HEK293 (cell line): ENCODE data around the gene CUEDC1.

Experiments used
- CTCF ChIA-PET: fragments of 350-600 bp; formaldehyde crosslinking; extraction: SDS; loops from one replicate; lab custom pipeline; 2021; ENCODE audit warnings: antibody characterized with exemption; lab: Yijun Ruan, JAX
- POLR2A ChIA-PET: fragments of 300-600 bp; formaldehyde crosslinking; extraction: SDS; loops from one replicate; lab custom pipeline; 2020; ENCODE audit warnings: antibody characterized with exemption, inconsistent platforms; lab: Yijun Ruan, JAX
- H3K27ac ChIP-seq: fragments of 200-500 bp; sonication (Bioruptor generic); 2 replicates; pipeline ENCODE4 v1.5.1; 2014; ENCODE audit warnings: low read depth, low read length, control low read depth, inconsistent platforms; ENCODE audit errors: extremely low read depth
- H3K36me3 ChIP-seq, 2 experiments: fragments of 200-500 bp in 1 of 2; sonication (Bioruptor generic) in 1 of 2; 1 replicate in 1 of 2; 2 replicates in 1 of 2; pipeline ENCODE4 v1.5.1; 2014 to 2017; ENCODE audit warnings: inconsistent platforms in 2 of 2, low read length in 2 of 2; ENCODE audit not compliant: control insufficient read depth in 2 of 2, insufficient read depth in 1 of 2
- H3K4me1 ChIP-seq: fragments of 200-500 bp; sonication (Bioruptor generic); 2 replicates; pipeline ENCODE4 v1.5.1; 2014; ENCODE audit warnings: mild to moderate bottlenecking, low read length, inconsistent platforms; ENCODE audit not compliant: control insufficient read depth, insufficient read depth
- H3K4me3 ChIP-seq: 2 replicates; pipeline ENCODE4 v1.5.1; 2011; ENCODE audit warnings: low read depth, mild to moderate bottlenecking, control low read depth, low read length, moderate library complexity
- H3K9me3 ChIP-seq: fragments of 200-500 bp; sonication (Bioruptor generic); 2 replicates; pipeline ENCODE4 v1.5.1; 2014; ENCODE audit warnings: low read depth, low read length, inconsistent platforms; ENCODE audit not compliant: control insufficient read depth, insufficient read depth
- MYNN ChIP-seq: fragments of 450-650 bp; formaldehyde crosslinking; IDR thresholded peaks from 2 replicates; pipeline ENCODE4 v1.5.1; 2016; ENCODE audit warnings: missing biosample characterization, missing genetic modification characterization, borderline replicate concordance
- PATZ1 ChIP-seq: fragments of 450-650 bp; formaldehyde crosslinking; IDR thresholded peaks from 2 replicates; pipeline ENCODE4 v1.5.1; 2016; ENCODE audit warnings: missing biosample characterization, missing genetic modification characterization
- ZBTB11 ChIP-seq: fragments of 450-650 bp; formaldehyde crosslinking; conservative IDR thresholded peaks from 2 replicates; pipeline ENCODE4 v1.5.1; 2016; ENCODE audit warnings: low read depth, missing biosample characterization, missing genetic modification characterization
- ZBTB17 ChIP-seq: fragments of 450-650 bp; formaldehyde crosslinking; IDR thresholded peaks from 2 replicates; pipeline ENCODE4 v1.5.1; 2016; ENCODE audit warnings: missing biosample characterization, missing genetic modification characterization
- ZBTB44 ChIP-seq: fragments of 450-650 bp; IDR thresholded peaks from 2 replicates; pipeline ENCODE4 v1.5.1; 2018; ENCODE audit warnings: missing biosample characterization, mild to moderate bottlenecking, missing genetic modification characterization
- ZBTB48 ChIP-seq: fragments of 450-650 bp; formaldehyde crosslinking; IDR thresholded peaks from 2 replicates; pipeline ENCODE4 v1.5.1; 2016; ENCODE audit warnings: missing biosample characterization, missing genetic modification characterization
- ZBTB8A ChIP-seq: fragments of 450-650 bp; formaldehyde crosslinking; IDR thresholded peaks from 2 replicates; pipeline ENCODE4 v1.5.1; 2016; ENCODE audit warnings: missing biosample characterization, missing genetic modification characterization
- ZFP37 ChIP-seq: fragments of 450-650 bp; formaldehyde crosslinking; IDR thresholded peaks from 2 replicates; pipeline ENCODE4 v1.5.1; 2016; ENCODE audit warnings: missing biosample characterization, missing genetic modification characterization
- ZIC2 ChIP-seq: fragments of 450-650 bp; formaldehyde crosslinking; IDR thresholded peaks from 2 replicates; pipeline ENCODE4 v1.5.1; 2016; ENCODE audit warnings: missing biosample characterization, missing genetic modification characterization
- ZNF10 ChIP-seq: fragments of 450-650 bp; formaldehyde crosslinking; IDR thresholded peaks from 2 replicates; pipeline ENCODE4 v1.5.1; 2017; ENCODE audit warnings: missing biosample characterization, missing genetic modification characterization
- ZNF146 ChIP-seq: fragments of 450-650 bp; formaldehyde crosslinking; IDR thresholded peaks from 2 replicates; pipeline ENCODE4 v1.5.1; 2016; ENCODE audit warnings: missing biosample characterization, missing genetic modification characterization
- ZNF19 ChIP-seq: fragments of 450-650 bp; formaldehyde crosslinking; IDR thresholded peaks from 2 replicates; pipeline ENCODE4; 2016; ENCODE audit warnings: missing biosample characterization, missing genetic modification characterization, low read depth
- ZNF510 ChIP-seq: fragments of 450-650 bp; formaldehyde crosslinking; IDR thresholded peaks from 2 replicates; pipeline ENCODE4 v1.5.1; 2018; ENCODE audit warnings: mild to moderate bottlenecking, missing genetic modification characterization, missing biosample characterization; ENCODE audit not compliant: insufficient replicate concordance
- ZNF530 ChIP-seq: fragments of 450-650 bp; formaldehyde crosslinking; IDR thresholded peaks from 2 replicates; pipeline ENCODE4 v1.5.1; 2016; ENCODE audit warnings: low read depth, missing biosample characterization, missing genetic modification characterization
- ZNF549 ChIP-seq: fragments of 450-650 bp; IDR thresholded peaks from 2 replicates; pipeline ENCODE4 v1.5.1; 2018; ENCODE audit warnings: missing biosample characterization, missing genetic modification characterization, mild to moderate bottlenecking, inconsistent platforms, moderate library complexity
- ZNF621 ChIP-seq: fragments of 450-650 bp; formaldehyde crosslinking; IDR thresholded peaks from 2 replicates; pipeline ENCODE4 v1.5.1; 2017; ENCODE audit warnings: missing biosample characterization, missing genetic modification characterization
- ZNF768 ChIP-seq: fragments of 450-650 bp; formaldehyde crosslinking; IDR thresholded peaks from 2 replicates; pipeline ENCODE4 v1.5.1; 2018; ENCODE audit warnings: missing biosample characterization, mild to moderate bottlenecking, missing genetic modification characterization

CUEDC1 gene

GRCh38 chr17:57931488-57932137, 23.6 kb downstream of the CUEDC1 start:
- ChIA-PET CTCF (interaction anchor here (0.6 to 1.1 kb wide), 4 partner anchors 16 to 718 kb away, joined by 3 to 4 read pairs (median 3); no protein-coding TSS in a partner anchor), POLR2A (interaction anchor here (1.2 kb wide), 2 partner anchors 23 to 82 kb away, joined by 3 to 4 read pairs; partner anchors contain the start of gene MRPS23)

GRCh38 chr17:57930239-57930638, 25.0 kb downstream of the CUEDC1 start:
- TF ChIP-seq ZBTB17 (tag by site-specific recombination) (0 out of 2 replicates have a peak, but pooled peaks have one; percentile 31), ZNF146 (tag by site-specific recombination) (no peak), PATZ1 (tag by site-specific recombination) (no peak)
- Histone ChIP-seq H3K4me1 (peaks cover 24% of the 10 kb centered on the region), H3K36me3 (no peaks in the 10 kb centered on the region), H3K4me3 (no peak overlapping the region), H3K9me3 (no peaks in the 10 kb centered on the region), H3K27ac (no peak overlapping the region)
- CTCF ChIA-PET, result interaction anchor here (0.6 to 0.9 kb wide), 3 partner anchors 17 to 22 kb away, joined by 3 to 4 read pairs (median 3); no protein-coding TSS in a partner anchor
- POLR2A ChIA-PET, result interaction anchor here (1.2 kb wide), 2 partner anchors 22 to 80 kb away, joined by 3 to 4 read pairs; partner anchors contain the start of gene MRPS23

More at GRCh38 chr17:57931488-57932137, 23.6 kb downstream of the CUEDC1 start:
- Histone ChIP-seq H3K27ac (no peak overlapping the region), H3K9me3 (no peaks in the 10 kb centered on the region), H3K4me1 (peaks cover 27% of the 10 kb centered on the region), H3K36me3 (no peaks in the 10 kb centered on the region), H3K4me3 (no peak overlapping the region)
- no peak for TF ChIP-seq ZNF10
- TF ChIP-seq ZNF510 (tag by site-specific recombination), result no peak
- no peak for TF ChIP-seq ZFP37 (tag by site-specific recombination)
- TF ChIP-seq ZNF549 (tag by site-specific recombination), result no peak
- TF ChIP-seq ZNF621 (tag by site-specific recombination), result no peak
- no peak for TF ChIP-seq ZNF530
- TF ChIP-seq ZIC2 (tag by site-specific recombination), result no peak
- no peak for TF ChIP-seq MYNN

GRCh38 chr17:57929386-57929785, 25.8 kb downstream of the CUEDC1 start:
- H3K9me3 ChIP-seq, result no peaks in the 10 kb centered on the region
- H3K4me1 ChIP-seq, result peaks cover 31% of the 10 kb centered on the region
- no peak for TF ChIP-seq ZNF768 (tag by site-specific recombination)
- no peak overlapping the region for H3K4me3 ChIP-seq
- POLR2A ChIA-PET, result no interaction called here
- H3K36me3 ChIP-seq, result no peaks in the 10 kb centered on the region
- CTCF ChIA-PET, result interaction anchor here (0.7 kb wide), 1 partner anchor 18 kb away, joined by 3 read pairs; no protein-coding TSS in a partner anchor
- H3K27ac ChIP-seq, result no peak overlapping the region

GRCh38 chr17:57928928-57929327, 26.3 kb downstream of the CUEDC1 start:
- Histone ChIP-seq H3K36me3 (no peaks in the 10 kb centered on the region), H3K27ac (no peak overlapping the region), H3K9me3 (no peaks in the 10 kb centered on the region), H3K4me3 (no peak overlapping the region), H3K4me1 (peaks cover 32% of the 10 kb centered on the region)
- no peak for TF ChIP-seq ZBTB48 (tag by site-specific recombination)
- TF ChIP-seq ZBTB44 (tag by site-specific recombination), result no peak
- peak; percentile 17; the same call in 1 of the 2 replicates for TF ChIP-seq ZBTB8A
- TF ChIP-seq ZBTB11 (tag by site-specific recombination), result no peak
- TF ChIP-seq ZIC2 (tag by site-specific recombination), result no peak
- TF ChIP-seq ZNF19 (tag by site-specific recombination), result no peak
- CTCF ChIA-PET, result no interaction called here
- POLR2A ChIA-PET, result no interaction called here
